NCI-H187 treated with DMSO at 0.1 percent for 48 hours (cell line): ENCODE measurements around the gene AFAP1L2.

Source experiments
- DNase-seq: peaks from one replicate; lab custom pipeline; 2025; lab: John Stamatoyannopoulos, UW

Gene AFAP1L2

DNA sequence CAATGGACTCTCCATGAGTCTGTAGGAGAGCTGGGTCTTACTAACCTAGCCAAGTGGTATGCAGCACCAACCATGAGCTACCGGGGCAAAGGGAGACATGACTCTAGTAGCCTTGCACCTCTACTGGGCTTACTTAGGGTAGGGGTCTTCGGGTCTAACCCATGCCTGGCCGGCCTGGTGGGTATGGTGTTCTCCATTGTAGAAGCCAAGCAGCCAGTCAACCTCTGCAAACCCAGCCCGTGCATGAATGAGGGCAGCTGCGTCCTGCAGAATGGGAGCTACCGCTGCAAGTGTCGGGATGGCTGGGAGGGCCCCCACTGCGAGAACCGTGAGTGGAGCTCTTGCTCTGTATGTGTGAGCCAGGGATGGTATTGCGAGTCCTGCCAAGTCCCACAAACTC lies 114.3 kb downstream of the AFAP1L2 start:
- DNase-seq = no peak

- DNase-seq = no peak
Observed at GRCh38 chr10:114289096-114289436, 115.2 kb downstream of the AFAP1L2 start.

- no peak for DNase-seq
Observed at GRCh38 chr10:114288424-114289095, 115.7 kb downstream of the AFAP1L2 start.

- no peak for DNase-seq
Observed at GRCh38 chr10:114286921-114287320, 117.4 kb downstream of the AFAP1L2 start.

DNA sequence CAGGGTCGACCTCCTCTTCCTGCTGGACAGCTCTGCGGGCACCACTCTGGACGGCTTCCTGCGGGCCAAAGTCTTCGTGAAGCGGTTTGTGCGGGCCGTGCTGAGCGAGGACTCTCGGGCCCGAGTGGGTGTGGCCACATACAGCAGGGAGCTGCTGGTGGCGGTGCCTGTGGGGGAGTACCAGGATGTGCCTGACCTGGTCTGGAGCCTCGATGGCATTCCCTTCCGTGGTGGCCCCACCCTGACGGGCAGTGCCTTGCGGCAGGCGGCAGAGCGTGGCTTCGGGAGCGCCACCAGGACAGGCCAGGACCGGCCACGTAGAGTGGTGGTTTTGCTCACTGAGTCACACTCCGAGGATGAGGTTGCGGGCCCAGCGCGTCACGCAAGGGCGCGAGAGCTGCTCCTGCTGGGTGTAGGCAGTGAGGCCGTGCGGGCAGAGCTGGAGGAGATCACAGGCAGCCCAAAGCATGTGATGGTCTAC lies 118.3 kb downstream of the AFAP1L2 start:
- no peak for DNase-seq

DNA sequence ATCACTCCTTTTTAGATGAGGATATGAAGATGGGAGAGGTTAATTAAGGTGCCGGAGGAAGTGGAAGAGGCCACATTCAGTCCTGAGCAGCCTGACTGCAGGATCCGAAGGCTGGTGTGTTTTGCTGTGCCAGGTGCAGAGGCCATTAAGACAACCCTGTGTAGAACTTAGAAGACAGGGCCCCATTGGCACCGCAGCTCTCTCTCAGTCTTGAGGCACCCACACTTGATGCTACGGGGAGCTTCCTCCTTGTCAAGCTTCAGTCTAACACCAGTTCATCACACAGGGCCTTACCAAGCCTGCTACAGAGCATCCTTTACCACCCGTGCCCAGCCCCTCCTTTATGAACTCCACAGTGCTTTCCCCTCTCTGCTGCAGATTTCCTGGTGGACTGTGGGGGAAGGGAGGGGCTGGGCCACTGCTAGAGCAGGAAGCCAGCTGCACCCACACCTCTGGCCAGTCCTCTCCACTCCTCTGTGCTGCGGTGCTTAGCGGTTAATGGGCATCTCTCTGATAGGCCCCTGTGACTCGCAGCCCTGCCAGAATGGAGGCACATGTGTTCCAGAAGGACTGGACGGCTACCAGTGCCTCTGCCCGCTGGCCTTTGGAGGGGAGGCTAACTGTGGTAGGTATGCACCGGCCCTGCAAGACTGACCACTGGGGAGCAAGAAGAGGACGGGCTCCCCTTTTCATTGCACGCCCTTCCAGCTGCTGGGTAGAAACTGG lies 119.8 kb downstream of the AFAP1L2 start:
- DNase-seq = no peak

GRCh38 chr10:114283535-114284234 lies 120.6 kb downstream of the AFAP1L2 start:
- DNase-seq = no peak

DNA sequence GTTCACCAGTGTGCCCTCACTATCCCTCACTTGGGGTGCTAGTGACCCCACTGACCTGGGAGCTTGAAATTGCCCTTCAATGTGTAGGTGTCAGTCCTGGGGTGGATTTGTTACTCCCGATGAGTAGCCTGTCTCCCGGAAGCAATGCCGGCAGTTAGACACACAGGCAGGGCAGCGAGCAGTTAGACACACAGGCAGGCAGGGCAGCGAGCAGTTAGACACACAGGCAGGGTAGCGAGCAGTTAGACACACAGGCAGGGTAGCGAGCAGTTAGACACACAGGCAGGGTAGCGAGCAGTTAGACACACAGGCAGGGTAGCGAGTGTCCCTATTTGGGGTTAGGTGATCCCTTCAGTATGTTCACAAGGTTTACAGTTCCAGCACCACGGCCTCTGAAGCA lies 121.2 kb downstream of the AFAP1L2 start:
- no peak for DNase-seq

DNA sequence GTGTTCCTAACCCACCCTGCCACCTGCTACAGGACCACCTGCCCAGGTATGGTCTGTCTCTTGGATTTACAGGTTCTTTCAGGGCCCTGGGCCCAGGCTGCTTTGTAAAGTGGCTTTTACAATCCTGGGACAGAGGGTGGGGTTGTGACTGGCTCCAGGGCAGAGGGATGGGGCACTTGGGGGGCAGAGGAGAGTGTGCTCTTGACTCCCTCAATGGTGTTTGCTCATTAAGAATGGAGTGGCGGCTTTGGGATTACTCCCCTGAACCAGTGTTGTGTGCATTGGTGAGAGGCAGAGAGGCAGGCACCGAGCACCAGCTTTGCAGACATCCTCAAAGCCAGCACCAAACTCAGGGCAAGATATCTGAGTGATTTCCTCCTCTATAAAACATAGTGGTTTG lies 121.8 kb downstream of the AFAP1L2 start:
- no peak for DNase-seq

- DNase-seq = no peak
Observed at GRCh38 chr10:114281461-114281860, 122.8 kb downstream of the AFAP1L2 start.

DNA sequence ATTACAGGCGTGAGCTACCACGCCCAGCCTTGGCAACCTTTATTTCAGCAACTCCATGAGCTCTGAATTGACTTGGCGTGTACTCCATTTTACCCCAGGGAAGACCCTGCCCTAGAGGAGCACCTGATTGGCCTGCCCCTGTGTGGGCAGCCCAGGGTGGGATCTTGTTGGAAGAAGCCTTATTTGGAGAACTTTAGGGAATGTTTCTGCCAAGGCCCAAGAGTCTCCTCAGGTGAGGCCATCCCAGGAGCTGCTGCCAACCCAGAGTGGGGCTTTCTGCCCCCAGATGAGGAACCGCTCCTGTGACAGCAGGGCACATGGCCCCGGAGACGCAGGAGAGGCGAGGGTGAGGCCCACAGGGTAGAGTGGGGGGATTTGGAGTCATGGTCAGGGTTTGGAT lies 123.3 kb downstream of the AFAP1L2 start:
- DNase-seq = no peak

DNA sequence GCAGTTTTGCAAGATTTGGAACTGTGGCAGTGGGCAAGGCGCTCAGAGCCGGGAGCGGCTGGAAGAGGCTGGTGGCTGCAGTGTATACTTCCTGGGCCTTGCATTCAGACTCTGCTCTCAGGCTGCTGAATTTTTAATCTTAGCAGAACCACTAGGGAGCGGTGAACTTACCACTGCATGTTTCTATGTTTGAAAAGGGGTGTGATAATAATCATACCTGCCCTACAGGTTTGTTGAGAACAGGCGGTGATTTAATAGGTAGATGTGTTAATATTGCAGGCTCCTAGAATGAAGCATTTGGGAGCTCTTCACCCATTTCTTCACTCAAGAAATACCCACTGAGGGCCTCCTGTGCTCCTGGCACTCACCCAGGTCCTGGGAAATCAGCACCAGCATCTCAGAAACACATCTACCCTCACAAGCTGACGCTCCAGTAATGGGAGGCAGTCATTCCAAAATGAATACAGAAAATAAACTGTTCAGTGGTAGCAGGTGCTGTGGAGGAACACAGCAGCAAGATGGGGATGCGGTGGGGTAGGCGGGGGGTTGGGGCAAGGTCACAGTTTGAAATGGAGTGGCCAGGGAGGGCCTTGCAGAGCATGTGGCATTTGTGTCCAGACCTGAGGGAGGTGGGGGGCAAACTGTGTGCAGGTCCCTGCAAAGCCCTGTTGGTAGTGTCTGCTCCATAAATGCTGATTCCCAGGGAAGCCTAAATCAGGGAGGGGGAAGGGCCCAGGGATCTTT lies 124.2 kb downstream of the AFAP1L2 start:
- no peak for DNase-seq

- DNase-seq = no peak
Observed at GRCh38 chr10:114279289-114279688, 125.0 kb downstream of the AFAP1L2 start.

- no peak for DNase-seq
Observed at GRCh38 chr10:114278884-114279191, 125.5 kb downstream of the AFAP1L2 start.

DNA sequence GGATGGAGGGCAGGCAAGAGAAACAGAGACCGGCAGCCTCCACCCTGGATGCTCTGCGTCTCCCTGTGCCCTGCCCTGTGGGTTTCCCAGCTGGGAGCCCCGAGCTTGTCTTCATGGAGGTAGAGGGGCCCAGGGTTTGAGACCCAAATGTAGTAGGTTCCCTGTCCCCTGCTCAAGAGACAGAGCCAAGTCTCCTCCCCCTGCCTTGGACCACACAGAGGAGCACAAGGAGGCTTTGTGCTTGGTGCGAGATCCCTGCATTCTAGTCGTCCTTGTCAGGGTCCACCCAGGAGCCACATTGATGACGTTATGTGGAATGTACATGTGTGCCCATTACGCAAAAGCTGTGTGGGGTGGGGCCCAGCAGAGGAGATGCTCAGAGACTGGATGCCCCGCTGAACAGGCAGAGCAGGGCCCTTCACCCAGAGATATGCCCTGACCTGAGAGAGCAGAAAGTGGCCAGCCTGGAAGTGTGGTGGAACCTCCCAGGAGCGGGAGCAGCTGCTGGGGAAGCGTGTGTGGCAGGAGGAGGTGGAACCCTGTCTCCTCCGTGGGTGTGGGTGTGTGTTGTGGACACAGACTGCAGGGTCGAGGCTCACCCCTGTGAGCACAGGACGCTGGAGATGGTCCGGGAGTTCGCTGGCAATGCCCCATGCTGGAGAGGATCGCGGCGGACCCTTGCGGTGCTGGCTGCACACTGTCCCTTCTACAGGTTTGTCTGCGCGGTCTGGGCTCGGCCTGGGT lies 126.0 kb downstream of the AFAP1L2 start:
- DNase-seq = no peak

- no peak for DNase-seq
Observed at GRCh38 chr10:114276671-114277070, 127.6 kb downstream of the AFAP1L2 start.

GRCh38 chr10:114276066-114276465 lies 128.2 kb downstream of the AFAP1L2 start:
- no peak for DNase-seq

DNA sequence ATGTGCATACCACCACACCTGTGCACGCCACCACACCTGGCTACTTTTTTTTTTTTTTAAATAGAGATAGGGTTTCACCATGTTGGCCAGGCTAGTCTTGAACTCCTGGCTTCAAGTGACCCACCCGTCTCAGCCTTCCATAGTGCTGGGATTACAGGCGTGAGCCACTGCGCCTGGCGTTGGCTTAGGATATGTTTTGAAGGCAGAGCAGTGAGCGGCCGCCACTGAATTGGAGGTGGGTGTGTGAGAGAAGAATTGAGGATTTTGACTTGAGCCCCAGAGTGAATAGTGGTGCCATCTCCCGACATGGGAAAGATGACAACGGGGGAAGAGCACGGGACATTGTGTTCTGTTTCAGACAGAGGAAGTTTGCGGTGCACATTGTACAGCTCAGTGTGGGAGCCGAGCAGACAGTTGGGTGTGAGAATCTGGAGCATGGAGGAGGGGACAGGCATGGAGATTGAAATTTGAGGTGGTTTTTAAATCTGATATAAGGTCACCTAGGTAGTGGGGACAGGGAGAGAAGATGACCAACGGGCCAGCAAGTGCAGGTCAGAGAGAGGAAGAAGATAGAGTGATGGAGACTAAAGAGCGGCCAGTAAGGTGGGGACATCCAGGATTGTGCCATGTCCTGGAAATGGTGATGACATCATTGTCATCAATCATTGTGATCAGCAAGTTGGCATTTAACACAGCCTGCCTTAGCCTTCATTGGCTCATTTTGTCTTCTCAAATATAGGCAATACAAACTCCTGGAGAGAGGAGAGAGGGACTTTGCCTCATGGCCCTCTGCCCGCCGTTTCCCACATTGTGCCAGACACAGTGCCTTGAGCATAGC lies 129.5 kb downstream of the AFAP1L2 start:
- DNase-seq = no peak

DNA sequence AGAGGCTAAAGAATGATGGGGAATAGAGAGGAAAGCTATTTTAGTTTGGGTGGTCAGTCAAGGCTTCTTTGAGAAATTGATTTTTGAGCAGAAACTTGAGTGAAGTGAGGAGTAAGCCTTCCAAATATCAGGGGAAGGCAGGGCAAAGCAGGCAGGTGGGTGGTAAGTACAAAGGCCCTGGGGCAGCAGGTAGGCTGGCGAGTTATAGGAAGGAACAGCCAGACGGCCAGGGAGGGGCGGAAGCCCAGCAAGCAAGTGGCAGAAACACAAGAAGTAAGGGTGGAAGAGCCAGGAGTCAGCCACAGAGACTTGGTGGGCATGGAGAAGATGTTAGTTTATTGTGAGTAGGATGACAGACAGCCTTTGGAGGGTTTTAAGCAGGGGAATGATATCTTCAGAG lies 130.4 kb downstream of the AFAP1L2 start:
- no peak for DNase-seq

- DNase-seq = no peak
Observed at GRCh38 chr10:114272696-114273095, 131.6 kb downstream of the AFAP1L2 start.

DNA sequence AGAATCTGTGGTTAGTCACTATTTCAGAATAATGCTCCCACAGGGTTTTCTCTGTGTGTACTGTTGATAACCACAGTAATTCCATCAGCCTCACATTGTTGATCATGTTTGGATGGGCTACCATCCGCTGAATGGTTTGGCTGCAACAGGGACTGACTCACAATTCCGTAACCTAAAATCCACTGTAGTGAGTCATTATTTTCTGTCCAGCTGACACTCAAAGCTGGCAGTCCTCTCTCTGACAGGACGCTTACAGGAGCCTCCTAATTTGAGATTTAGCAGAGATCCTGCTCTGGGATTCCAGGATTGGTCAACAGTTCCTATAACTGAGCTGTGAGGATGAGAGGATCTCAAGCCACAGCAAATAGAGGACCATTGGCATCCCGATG lies 132.5 kb downstream of the AFAP1L2 start:
- DNase-seq = no peak
